Central memory CD8-positive, alpha-beta T cell (primary cell): ENCODE results near the gene TLR5.
A peak's percentile ranks its signal among the peaks of the same experiment; 100 is the strongest.
"Not testable (repeated sequence)": the region's sequence is repeated elsewhere in the genome, so short reads cannot be mapped to it uniquely, and the experiment has no call there.

Experiments used
- ATAC-seq: fragments of 150-1000 bp; cut with Tn5 transposase; replicated peaks from 2 replicates; pipeline ENCODE4 v1.10.0; 2022; ENCODE audit warnings: mild to moderate bottlenecking, moderate FRiP score, moderate number of reproducible peaks; ENCODE audit not compliant: poor library complexity, severe bottlenecking; ENCODE audit errors: extremely low read depth
- DNase-seq, 2 donors: peaks; one replicate each; pipeline ENCODE4 v3.0.0; 2021; ENCODE audit warnings: low spot score in 2 of 2
- H3K27ac Mint-ChIP-seq: one replicate; pipeline ENCODE4 v1.8.0; 2022; ENCODE audit warnings: low read depth, mild to moderate bottlenecking, moderate library complexity, mixed read lengths
- H3K27me3 Mint-ChIP-seq: one replicate; pipeline ENCODE4 v1.8.0; 2022; ENCODE audit warnings: mixed read lengths
- H3K36me3 Mint-ChIP-seq: one replicate; pipeline ENCODE4 v1.8.0; 2022; ENCODE audit warnings: mild to moderate bottlenecking, moderate library complexity, mixed read lengths; ENCODE audit not compliant: insufficient read depth
- H3K4me1 Mint-ChIP-seq: one replicate; pipeline ENCODE4 v1.8.0; 2022; ENCODE audit warnings: mixed read lengths
- H3K4me3 Mint-ChIP-seq: one replicate; pipeline ENCODE4 v1.8.0; 2022; ENCODE audit warnings: mild to moderate bottlenecking, moderate library complexity, mixed read lengths
- H3K9me3 Mint-ChIP-seq: one replicate; pipeline ENCODE4 v1.8.0; 2022; ENCODE audit warnings: mixed read lengths

TLR5 gene

DNA sequence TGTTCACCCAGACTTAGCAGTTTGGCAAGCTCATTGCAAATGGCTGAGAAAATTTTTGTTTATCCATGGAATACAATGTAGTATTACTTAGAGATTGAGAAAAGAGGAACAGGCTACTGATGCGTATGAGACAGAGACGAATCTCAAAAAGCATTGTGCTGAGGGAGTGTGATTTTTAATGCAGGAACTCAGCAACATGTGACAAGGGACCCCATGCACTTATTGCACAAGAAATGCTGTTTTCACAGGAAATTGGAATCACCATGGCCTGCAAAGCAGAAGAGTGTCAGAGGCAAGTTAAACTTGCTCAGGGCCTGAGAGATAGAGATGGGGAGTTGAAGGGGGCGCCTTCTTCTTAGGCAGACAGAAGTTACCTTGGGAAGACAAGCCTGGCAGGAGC is 32.6 kb upstream of the TLR5 start:
- peaks cover 3% of the 10 kb centered on the region for H3K36me3 Mint-ChIP-seq
- no peak overlapping the region for H3K27ac Mint-ChIP-seq
- H3K4me1 Mint-ChIP-seq = peaks cover 11% of the 10 kb centered on the region
- no peaks in the 10 kb centered on the region for H3K9me3 Mint-ChIP-seq
- no peak for ATAC-seq
- H3K4me3 Mint-ChIP-seq = no peak overlapping the region
- H3K27me3 Mint-ChIP-seq = peaks cover 33% of the 10 kb centered on the region
- DNase-seq = no peak

GRCh38 chr1:223175032-223175431 is 32.0 kb upstream of the TLR5 start:
- DNase-seq = no peak
- H3K27ac Mint-ChIP-seq = no peak overlapping the region
- no peak for ATAC-seq
- H3K4me3 Mint-ChIP-seq = no peak overlapping the region
- no peaks in the 10 kb centered on the region for H3K9me3 Mint-ChIP-seq
- H3K4me1 Mint-ChIP-seq = peaks cover 11% of the 10 kb centered on the region
- peaks cover 27% of the 10 kb centered on the region for H3K27me3 Mint-ChIP-seq
- peaks cover 3% of the 10 kb centered on the region for H3K36me3 Mint-ChIP-seq

- not testable (repeated sequence) for H3K36me3 Mint-ChIP-seq, H3K27ac Mint-ChIP-seq, H3K4me3 Mint-ChIP-seq, ATAC-seq, H3K9me3 Mint-ChIP-seq, H3K4me1 Mint-ChIP-seq, DNase-seq
- peaks cover 19% of the 10 kb centered on the region for H3K27me3 Mint-ChIP-seq
Measured at GRCh38 chr1:223169458-223169857, 26.4 kb upstream of the TLR5 start.

DNA sequence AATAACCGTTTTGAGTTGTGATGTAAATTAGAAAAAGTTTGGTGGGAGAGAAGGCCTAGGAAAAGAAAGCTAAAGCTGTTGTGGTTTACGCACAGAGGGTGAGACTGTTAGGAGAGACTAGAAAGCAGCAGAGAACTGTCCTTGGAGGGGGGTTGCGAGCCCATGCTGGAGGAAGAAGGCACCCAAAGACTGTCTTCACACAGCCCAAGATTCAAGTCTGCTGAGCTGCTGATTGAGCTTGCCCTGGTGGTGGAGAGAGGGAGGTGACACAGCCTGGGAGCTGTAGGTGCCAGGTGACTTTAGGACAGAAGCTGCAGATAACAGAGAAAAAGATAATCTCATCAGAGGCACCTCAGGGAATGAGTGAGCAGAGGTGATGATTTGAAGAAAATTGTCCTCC is 18.3 kb upstream of the TLR5 start:
- no peak for ATAC-seq
- H3K9me3 Mint-ChIP-seq = no peaks in the 10 kb centered on the region
- H3K36me3 Mint-ChIP-seq = no peaks in the 10 kb centered on the region
- no peak overlapping the region for H3K27ac Mint-ChIP-seq
- no peaks in the 10 kb centered on the region for H3K4me1 Mint-ChIP-seq
- no peak for DNase-seq
- H3K27me3 Mint-ChIP-seq = peaks cover 49% of the 10 kb centered on the region
- no peak overlapping the region for H3K4me3 Mint-ChIP-seq

DNA sequence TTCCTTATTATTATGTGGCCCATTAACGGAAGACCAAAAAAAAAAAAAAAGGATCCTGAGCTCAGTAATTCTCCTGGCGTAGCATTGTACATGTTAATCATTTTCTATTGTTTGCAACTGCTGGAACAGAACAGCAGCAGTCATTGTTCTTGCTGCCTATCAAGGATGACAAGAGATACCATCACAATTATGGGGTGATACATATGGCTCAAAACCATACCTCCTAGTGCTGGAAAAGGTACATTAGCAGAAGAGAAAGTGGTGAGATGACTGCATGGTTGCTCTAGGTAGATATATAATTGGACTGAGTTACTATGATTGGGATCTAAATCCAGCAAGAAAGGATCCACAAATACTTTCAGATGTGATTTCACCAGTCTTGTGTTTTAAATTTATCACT is 13.3 kb upstream of the TLR5 start:
- Mint-ChIP-seq H3K27ac (no peak overlapping the region), H3K36me3 (peaks cover 2% of the 10 kb centered on the region), H3K27me3 (peaks cover 27% of the 10 kb centered on the region), H3K4me3 (no peak overlapping the region), H3K4me1 (peaks cover 6% of the 10 kb centered on the region), H3K9me3 (no peaks in the 10 kb centered on the region)
- DNase-seq (no peak), ATAC-seq (no peak)

DNA sequence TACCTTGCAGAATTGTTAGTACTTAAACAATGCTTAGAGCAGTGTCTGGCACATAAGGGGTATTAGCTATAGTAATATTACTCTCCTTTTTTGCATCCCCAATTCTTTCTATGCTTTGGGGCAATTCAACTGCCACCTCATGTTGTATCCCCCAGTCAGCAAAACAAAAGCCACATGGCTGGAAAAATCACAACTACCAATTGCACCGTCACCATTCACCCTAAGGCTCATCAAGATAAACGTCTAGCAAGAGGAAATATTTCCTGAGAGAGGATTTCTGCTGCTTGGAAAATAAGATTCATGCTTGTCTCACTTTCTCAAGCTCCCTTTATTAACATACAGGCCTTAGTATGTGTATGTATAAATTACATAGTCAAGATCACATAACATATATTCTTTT is 12.1 kb upstream of the TLR5 start:
- Mint-ChIP-seq H3K4me1 (peaks cover 6% of the 10 kb centered on the region), H3K36me3 (peaks cover 2% of the 10 kb centered on the region), H3K27ac (no peak overlapping the region), H3K27me3 (peaks cover 27% of the 10 kb centered on the region), H3K9me3 (no peaks in the 10 kb centered on the region), H3K4me3 (no peak overlapping the region)
- ATAC-seq = no peak
- no peak for DNase-seq

DNA sequence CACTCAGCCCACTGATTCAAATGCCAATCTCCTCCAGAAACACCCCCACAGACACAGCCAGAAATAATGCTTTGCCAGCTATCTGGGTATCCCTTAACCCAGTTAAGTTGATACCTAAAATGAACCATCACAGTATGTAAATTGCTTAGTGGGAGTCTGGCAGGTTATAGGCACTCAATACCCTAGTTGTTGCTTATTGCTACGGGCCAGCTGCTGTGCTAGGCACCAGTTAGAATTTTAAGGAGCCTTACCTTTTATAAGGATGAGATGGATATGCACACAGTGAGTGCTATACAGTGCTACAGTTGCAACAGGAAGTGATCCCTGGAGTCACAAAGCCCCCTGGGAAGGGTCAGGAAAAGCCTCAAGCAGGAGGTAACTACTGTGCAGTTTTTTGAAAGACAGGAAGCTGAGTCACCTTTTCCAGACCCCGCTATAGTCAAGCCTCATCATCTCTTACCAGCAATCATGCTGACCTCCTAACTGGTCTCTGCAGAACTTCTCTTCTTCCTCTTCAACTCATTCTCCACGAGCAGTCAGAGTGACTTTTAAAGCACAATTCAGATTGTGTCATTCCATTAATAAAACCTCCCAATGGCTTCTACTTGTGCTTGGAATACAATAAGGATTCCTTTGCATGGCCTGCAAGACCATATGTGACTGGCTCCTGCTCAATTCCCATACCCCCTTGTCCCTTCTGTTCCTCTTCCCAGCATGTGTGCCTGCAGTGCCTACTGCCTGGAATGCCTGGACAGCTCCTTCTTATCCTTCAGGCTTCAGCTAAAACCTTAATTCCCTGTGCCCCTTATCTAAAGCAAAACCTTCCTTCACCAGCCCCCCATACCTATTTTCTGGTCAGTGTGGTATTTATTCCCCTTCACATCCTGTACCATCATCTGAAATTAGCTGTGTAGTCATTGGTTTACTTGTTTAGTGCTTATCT is 10.4 kb upstream of the TLR5 start:
- H3K36me3 Mint-ChIP-seq = peaks cover 2% of the 10 kb centered on the region
- DNase-seq (no peak), ATAC-seq (no peak)
- H3K27me3 Mint-ChIP-seq = peaks cover 21% of the 10 kb centered on the region
- H3K9me3 Mint-ChIP-seq = no peaks in the 10 kb centered on the region
- no peak overlapping the region for H3K27ac Mint-ChIP-seq
- peaks cover 6% of the 10 kb centered on the region for H3K4me1 Mint-ChIP-seq
- no peak overlapping the region for H3K4me3 Mint-ChIP-seq

GRCh38 chr1:223152399-223152798 is 9.4 kb upstream of the TLR5 start:
- Mint-ChIP-seq H3K4me1 (peaks cover 6% of the 10 kb centered on the region), H3K9me3 (peaks cover 6% of the 10 kb centered on the region), H3K4me3 (no peak overlapping the region)

DNA sequence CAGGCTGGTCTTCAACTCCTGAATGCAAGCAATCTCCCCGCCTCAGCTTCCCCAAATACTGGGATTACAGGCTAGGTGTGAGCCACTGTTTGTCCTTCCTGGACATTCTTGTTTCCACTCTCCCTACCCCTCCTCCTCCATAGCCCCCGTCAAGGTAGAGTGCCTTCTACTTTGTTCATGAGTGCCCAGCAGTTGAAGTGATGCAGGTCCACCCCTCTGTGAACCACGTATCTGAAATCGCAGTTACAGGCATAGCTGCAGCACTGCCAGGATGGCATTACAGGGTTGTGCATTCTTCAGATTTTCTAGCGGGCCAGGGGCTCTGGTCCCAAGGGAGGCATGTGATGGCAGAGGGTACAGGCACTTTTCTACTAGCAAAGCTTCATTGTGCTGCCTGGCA is 7.4 kb upstream of the TLR5 start:
- Mint-ChIP-seq H3K27me3 (peaks cover 21% of the 10 kb centered on the region), H3K4me3 (no peak overlapping the region), H3K36me3 (peaks cover 2% of the 10 kb centered on the region), H3K9me3 (peaks cover 11% of the 10 kb centered on the region), H3K27ac (no peak overlapping the region), H3K4me1 (peaks cover 6% of the 10 kb centered on the region)
- no peak for ATAC-seq
- no peak for DNase-seq

More at GRCh38 chr1:223152399-223152798, 9.4 kb upstream of the TLR5 start:
- DNase-seq (no peak), ATAC-seq (no peak)
- Mint-ChIP-seq H3K27ac (no peak overlapping the region), H3K36me3 (peaks cover 2% of the 10 kb centered on the region), H3K27me3 (peaks cover 21% of the 10 kb centered on the region)

GRCh38 chr1:223147873-223148272 is 4.8 kb upstream of the TLR5 start:
- Mint-ChIP-seq H3K4me3 (no peak overlapping the region), H3K9me3 (peaks cover 11% of the 10 kb centered on the region), H3K4me1 (peaks cover 18% of the 10 kb centered on the region), H3K27ac (no peak overlapping the region), H3K36me3 (no peaks in the 10 kb centered on the region), H3K27me3 (peaks cover 21% of the 10 kb centered on the region)
- ATAC-seq (no peak), DNase-seq (no peak)

GRCh38 chr1:223147409-223147808 is 4.4 kb upstream of the TLR5 start:
- Mint-ChIP-seq H3K4me3 (no peak overlapping the region), H3K27me3 (peaks cover 21% of the 10 kb centered on the region), H3K27ac (no peak overlapping the region), H3K9me3 (peaks cover 11% of the 10 kb centered on the region), H3K36me3 (no peaks in the 10 kb centered on the region), H3K4me1 (peaks cover 18% of the 10 kb centered on the region)
- DNase-seq (no peak), ATAC-seq (no peak)

- DNase-seq = no peak
- Mint-ChIP-seq H3K9me3 (peaks cover 11% of the 10 kb centered on the region), H3K4me1 (peaks cover 18% of the 10 kb centered on the region), H3K27ac (no peak overlapping the region), H3K4me3 (no peak overlapping the region), H3K36me3 (no peaks in the 10 kb centered on the region), H3K27me3 (peaks cover 16% of the 10 kb centered on the region)
- no peak for ATAC-seq
Measured at GRCh38 chr1:223146745-223147144, 3.7 kb upstream of the TLR5 start.

- peaks cover 11% of the 10 kb centered on the region for H3K9me3 Mint-ChIP-seq
- H3K36me3 Mint-ChIP-seq = no peaks in the 10 kb centered on the region
- H3K4me1 Mint-ChIP-seq = peaks cover 18% of the 10 kb centered on the region
- H3K27me3 Mint-ChIP-seq = no peaks in the 10 kb centered on the region
- ATAC-seq = no peak
- no peak for DNase-seq
- peak overlapping the region; percentile 16 for H3K4me3 Mint-ChIP-seq
- no peak overlapping the region for H3K27ac Mint-ChIP-seq
Measured at GRCh38 chr1:223144914-223145313, 1.9 kb upstream of the TLR5 start.
